Gastroesophageal sphincter (tissue), 4 donors: Measurements from ENCODE around the gene ST7. TPM values are rescaled to one million over a fixed set of nuclear protein-coding genes. Genes with fewer than 3 reads are reported as not detected.

Source experiments
- ATAC-seq: fragments of 150-250 bp; one replicate; pipeline ENCODE4 v1.9.1; 2016; ENCODE audit warnings: mild to moderate bottlenecking, moderate library complexity
- H3K27ac ChIP-seq, 4 donors: fragments of 200-600 bp; sonication (generic) in 3 of 4; 1 replicate in 3 of 4; 2 replicates in 1 of 4; pipeline ENCODE4 v1.5.1; 2016 to 2019
- H3K27me3 ChIP-seq: fragments of 200-600 bp; sonication (generic); one replicate; pipeline ENCODE4 v1.5.1; 2019
- H3K36me3 ChIP-seq, 2 donors: fragments of 200-600 bp; sonication (generic); one replicate each; pipeline ENCODE4 v1.5.1; 2019; ENCODE audit warnings: control low read depth in 1 of 2
- H3K4me1 ChIP-seq, 3 donors: fragments of 200-600 bp; sonication (generic); 1 replicate in 2 of 3; 2 replicates in 1 of 3; pipeline ENCODE4 v1.5.1; 2016 to 2019; ENCODE audit warnings: control low read depth in 2 of 3
- H3K4me3 ChIP-seq, 2 donors: fragments of 200-600 bp; sonication (generic); one replicate each; pipeline ENCODE4 v1.5.1; 2019; ENCODE audit warnings: mild to moderate bottlenecking in 1 of 2, moderate library complexity in 1 of 2
- H3K9me3 ChIP-seq, 3 donors: fragments of 200-600 bp; sonication (generic); one replicate each; pipeline ENCODE4 v1.5.1; 2017 to 2019; ENCODE audit warnings: control low read depth in 2 of 3
- EP300 ChIP-seq: sonication (generic); formaldehyde crosslinking; IDR thresholded peaks from one replicate; pipeline ENCODE4 v1.6.1; 2017; ENCODE audit warnings: antibody characterized with exemption, mild to moderate bottlenecking
- POLR2A ChIP-seq, 2 donors: fragments of 450-650 bp; IDR thresholded peaks; one replicate each; pipeline ENCODE4 v1.6.1; 2017; ENCODE audit warnings: antibody characterized with exemption in 2 of 2, mild to moderate bottlenecking in 2 of 2, moderate library complexity in 1 of 2
- POLR2AphosphoS5 ChIP-seq: sonication (generic); formaldehyde crosslinking; IDR thresholded peaks from one replicate; pipeline ENCODE4 v1.6.1; 2017; ENCODE audit warnings: antibody characterized with exemption
- WGBS, 2 donors: methylation state at CpG; one replicate each; pipeline ENCODE4 v1.1.5; 2018; ENCODE audit warnings: low coverage in 1 of 2; 5-methylcytosine and 5-hydroxymethylcytosine counted together
- total RNA-seq, 4 donors: library from RNA; depleted of rRNA; stranded (reverse); fragments of >200 nt; gene quantifications; one replicate each; pipeline ENCODE4 v1.1.0, GENCODE V29; 2016
- TF ChIP-seq, protein P1 (sequence below), 4 experiments: fragments of 200-600 bp in 2 of 4; fragments of 450-650 bp in 2 of 4; sonication (generic) in 1 of 4; IDR thresholded peaks; one replicate each; pipeline ENCODE4 v1.5.1; 2017 to 2019; ENCODE audit warnings: antibody characterized with exemption in 4 of 4, mild to moderate bottlenecking in 2 of 4, moderate library complexity in 2 of 4

The ST7 gene
- total RNA-seq, 4 donors from 2014 or later: 19.1 to 43.9 (median 24.2) TPM

DNA sequence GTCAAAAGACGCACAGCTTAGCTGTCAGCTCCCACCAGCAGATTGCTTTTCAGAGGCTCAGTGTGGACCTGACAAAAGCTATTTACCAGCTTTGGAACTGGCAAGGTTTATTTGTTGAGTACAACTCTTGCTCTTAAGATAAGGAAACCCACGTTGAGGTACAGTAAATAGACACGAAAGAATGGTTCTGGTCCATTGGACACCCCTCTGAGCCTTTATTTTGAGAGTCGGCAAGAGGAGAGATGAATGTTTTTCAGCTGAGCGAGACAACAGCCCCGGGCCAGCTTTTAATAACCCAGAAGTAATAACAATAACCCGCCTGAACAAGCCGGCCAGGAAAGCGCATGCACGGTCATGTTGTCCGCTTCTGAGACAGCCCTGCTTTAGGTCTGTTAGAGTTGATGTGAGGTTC is 320.5 kb downstream of the ST7 start:
- no peak overlapping the region for H3K27ac ChIP-seq
- ATAC-seq: no peak
- 66 to 68% methylated on average over 9 to 10 of the region's 11 CpGs for WGBS, 2 donors
- no peaks in the 10 kb centered on the region for H3K9me3 ChIP-seq
- H3K4me3 ChIP-seq: no peak overlapping the region
- TF ChIP-seq POLR2A (IDR thresholded peaks at IDR 0.05) (no peak), POLR2AphosphoS5 (no peak), EP300 (no peak)
- TF ChIP-seq, protein P1, sequence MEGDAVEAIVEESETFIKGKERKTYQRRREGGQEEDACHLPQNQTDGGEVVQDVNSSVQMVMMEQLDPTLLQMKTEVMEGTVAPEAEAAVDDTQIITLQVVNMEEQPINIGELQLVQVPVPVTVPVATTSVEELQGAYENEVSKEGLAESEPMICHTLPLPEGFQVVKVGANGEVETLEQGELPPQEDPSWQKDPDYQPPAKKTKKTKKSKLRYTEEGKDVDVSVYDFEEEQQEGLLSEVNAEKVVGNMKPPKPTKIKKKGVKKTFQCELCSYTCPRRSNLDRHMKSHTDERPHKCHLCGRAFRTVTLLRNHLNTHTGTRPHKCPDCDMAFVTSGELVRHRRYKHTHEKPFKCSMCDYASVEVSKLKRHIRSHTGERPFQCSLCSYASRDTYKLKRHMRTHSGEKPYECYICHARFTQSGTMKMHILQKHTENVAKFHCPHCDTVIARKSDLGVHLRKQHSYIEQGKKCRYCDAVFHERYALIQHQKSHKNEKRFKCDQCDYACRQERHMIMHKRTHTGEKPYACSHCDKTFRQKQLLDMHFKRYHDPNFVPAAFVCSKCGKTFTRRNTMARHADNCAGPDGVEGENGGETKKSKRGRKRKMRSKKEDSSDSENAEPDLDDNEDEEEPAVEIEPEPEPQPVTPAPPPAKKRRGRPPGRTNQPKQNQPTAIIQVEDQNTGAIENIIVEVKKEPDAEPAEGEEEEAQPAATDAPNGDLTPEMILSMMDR (IDR thresholded peaks at IDR 0.05): no peak
- no peaks in the 10 kb centered on the region for H3K36me3 ChIP-seq
- no peaks in the 10 kb centered on the region for H3K27me3 ChIP-seq
- no peaks in the 10 kb centered on the region for H3K4me1 ChIP-seq

DNA sequence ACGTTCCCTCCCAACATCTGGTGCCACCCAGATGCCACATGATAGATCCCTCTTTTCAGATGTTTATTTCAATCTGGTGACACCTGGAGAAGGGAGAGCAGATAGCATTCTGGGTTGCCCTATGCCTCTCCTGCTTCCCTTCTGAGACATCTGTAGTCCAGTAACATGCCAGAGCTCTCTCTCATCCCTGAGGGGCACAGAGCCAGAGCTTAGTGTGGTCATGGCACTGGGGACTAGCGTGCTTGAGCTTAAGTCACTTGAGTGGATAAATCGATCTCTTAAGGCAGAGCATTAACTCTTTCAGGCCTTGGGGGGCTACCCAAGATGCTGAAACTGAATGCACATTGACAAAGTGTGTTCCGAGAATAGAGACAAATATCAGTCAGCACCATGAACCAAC is 321.6 kb downstream of the ST7 start:
- Histone ChIP-seq H3K4me1 (no peaks in the 10 kb centered on the region), H3K4me3 (no peak overlapping the region), H3K36me3 (no peaks in the 10 kb centered on the region), H3K9me3 (no peaks in the 10 kb centered on the region), H3K27me3 (no peaks in the 10 kb centered on the region), H3K27ac (no peak overlapping the region)
- WGBS, 2 donors: 71 to 80% methylated on average over 3 of the region's 4 CpGs
- no peak for ATAC-seq
- TF ChIP-seq POLR2AphosphoS5: no peak
- TF ChIP-seq, protein P1 (IDR thresholded peaks at IDR 0.05): no peak
- TF ChIP-seq POLR2A (IDR thresholded peaks at IDR 0.05): no peak
- TF ChIP-seq EP300: no peak

DNA sequence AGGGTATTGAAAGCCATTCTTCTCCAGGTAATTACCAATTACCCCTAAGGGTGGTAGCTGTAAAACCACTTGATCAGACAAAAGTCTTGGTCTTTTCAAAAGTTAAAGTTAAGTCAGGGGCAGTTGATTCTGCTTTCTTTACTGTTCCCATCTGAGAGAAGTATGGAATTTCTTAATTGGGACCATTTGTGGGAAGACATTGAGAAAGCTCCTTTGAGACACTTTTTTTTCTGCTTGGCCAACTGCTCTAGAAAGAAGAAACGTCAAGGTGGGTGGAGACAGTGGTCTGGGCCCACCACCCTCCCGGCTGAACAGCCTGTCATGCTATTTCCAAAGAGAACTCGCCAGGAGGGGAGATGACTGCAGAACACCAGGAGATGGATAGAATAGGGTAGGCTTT is 324.3 kb downstream of the ST7 start:
- H3K36me3 ChIP-seq: no peaks in the 10 kb centered on the region
- WGBS, 2 donors: 100% methylated on average over 1 of the region's 3 CpGs
- H3K9me3 ChIP-seq: no peaks in the 10 kb centered on the region
- no peak overlapping the region for H3K4me3 ChIP-seq
- no peaks in the 10 kb centered on the region for H3K27me3 ChIP-seq
- no peak for ATAC-seq
- no peaks in the 10 kb centered on the region for H3K4me1 ChIP-seq
- no peak for TF ChIP-seq EP300
- no peak for TF ChIP-seq POLR2AphosphoS5
- TF ChIP-seq, protein P1 (IDR thresholded peaks at IDR 0.05): no peak
- TF ChIP-seq POLR2A (IDR thresholded peaks at IDR 0.05): no peak
- H3K27ac ChIP-seq: no peak overlapping the region

DNA sequence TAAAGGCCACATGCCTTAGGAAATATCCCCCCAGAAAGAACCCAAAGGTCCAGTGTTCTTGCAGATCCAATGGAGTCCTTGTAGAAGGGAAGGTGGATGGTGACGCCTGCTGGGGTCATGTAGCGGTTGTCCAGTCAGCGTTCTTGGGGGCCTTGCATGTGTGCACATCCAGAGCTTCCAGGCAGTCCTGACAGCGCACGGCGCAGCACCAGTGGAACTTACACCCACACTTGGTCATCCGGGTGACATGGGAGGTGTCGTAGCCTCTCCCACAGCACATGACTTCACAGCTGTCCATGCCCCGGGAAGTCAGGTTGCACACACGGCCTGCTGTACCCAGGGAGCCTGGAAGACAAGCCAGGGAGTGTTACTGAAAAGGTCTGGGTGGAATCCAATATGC is 324.7 kb downstream of the ST7 start:
- ATAC-seq: no peak
- Histone ChIP-seq H3K36me3 (no peaks in the 10 kb centered on the region), H3K27ac (no peak overlapping the region), H3K9me3 (no peaks in the 10 kb centered on the region), H3K4me3 (no peak overlapping the region), H3K27me3 (no peaks in the 10 kb centered on the region), H3K4me1 (no peaks in the 10 kb centered on the region)
- WGBS, 2 donors: 98% methylated on average over 8 of the region's 10 CpGs; no CpG with 5 or more reads in 1 of the 2 donors
- TF ChIP-seq EP300: no peak
- TF ChIP-seq POLR2A (IDR thresholded peaks at IDR 0.05): no peak
- TF ChIP-seq, protein P1 (IDR thresholded peaks at IDR 0.05): no peak
- no peak for TF ChIP-seq POLR2AphosphoS5

DNA sequence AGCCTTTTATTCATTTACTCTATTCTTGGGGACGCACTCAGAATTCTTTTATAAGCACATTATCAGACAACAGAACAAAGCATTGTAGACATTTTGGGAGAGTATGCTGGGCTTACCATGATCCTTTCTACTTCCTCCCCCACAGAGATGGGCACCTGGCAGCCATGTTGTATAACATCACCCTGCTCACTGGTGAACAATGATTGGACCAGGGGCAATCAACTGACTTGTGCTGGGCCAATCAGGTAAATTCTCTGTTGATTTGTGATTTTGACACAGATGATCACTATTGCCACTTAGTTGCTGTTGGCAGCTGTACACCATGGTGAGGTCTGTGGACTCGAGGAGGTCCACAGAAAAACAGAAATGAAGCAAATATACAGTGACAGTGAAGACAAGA is 325.9 kb downstream of the ST7 start:
- Histone ChIP-seq H3K9me3 (no peaks in the 10 kb centered on the region), H3K27me3 (no peaks in the 10 kb centered on the region), H3K4me3 (no peak overlapping the region), H3K4me1 (no peaks in the 10 kb centered on the region), H3K36me3 (no peaks in the 10 kb centered on the region), H3K27ac (no peak overlapping the region)
- ATAC-seq: no peak
- TF ChIP-seq EP300 (no peak), POLR2AphosphoS5 (no peak), POLR2A (IDR thresholded peaks at IDR 0.05) (no peak)
- TF ChIP-seq, protein P1 (IDR thresholded peaks at IDR 0.05): no peak
- WGBS, 2 donors: 87 to 100% methylated on average over 2 of the region's 2 CpGs
